Urinary bladder (tissue), 4 donors: ENCODE data around the gene USP28. TPM values are rescaled to one million over a fixed set of nuclear protein-coding genes. Genes with fewer than 3 reads are reported as not detected.

Experiments
- DNase-seq: peaks from one replicate; pipeline ENCODE4 v3.0.0-alpha.2; 2015; ENCODE audit errors: extremely low spot score
- H3K27ac ChIP-seq: one replicate; pipeline ENCODE4 v1.5.1; 2013; ENCODE audit warnings: low read depth, mild to moderate bottlenecking, moderate library complexity
- H3K36me3 ChIP-seq: one replicate; pipeline ENCODE4 v1.6.1; 2013; ENCODE audit warnings: mild to moderate bottlenecking, moderate library complexity; ENCODE audit not compliant: insufficient read depth
- H3K4me1 ChIP-seq: one replicate; pipeline ENCODE4 v1.6.1; 2013; ENCODE audit warnings: mild to moderate bottlenecking, moderate library complexity; ENCODE audit not compliant: insufficient read depth
- H3K4me3 ChIP-seq: one replicate; pipeline ENCODE4 v1.5.1; 2013; ENCODE audit warnings: low read depth, low read length
- WGBS: extraction: QIAGEN DNeasy Blood & Tissue Kit; methylation state at CpG from one replicate; pipeline ENCODE4 v1.1.7; 2013; 5-methylcytosine and 5-hydroxymethylcytosine counted together
- polyA plus RNA-seq: library from polyadenylated mRNA; stranded (reverse); fragments of 200-250 nt; gene quantifications from one replicate; pipeline ENCODE4 v1.2.3, GENCODE V29; 2013
- total RNA-seq: library from RNA; depleted of rRNA; stranded (reverse); fragments of >200 nt; gene quantifications from one replicate; pipeline ENCODE4 v1.2.3, GENCODE V29; 2014
- donor health status: healthy with polysubstance abuse.
- donor health status: healthy.

Gene USP28
- total and polyA plus RNA-seq, 2 donors: 18.4 to 68.7 TPM

DNA sequence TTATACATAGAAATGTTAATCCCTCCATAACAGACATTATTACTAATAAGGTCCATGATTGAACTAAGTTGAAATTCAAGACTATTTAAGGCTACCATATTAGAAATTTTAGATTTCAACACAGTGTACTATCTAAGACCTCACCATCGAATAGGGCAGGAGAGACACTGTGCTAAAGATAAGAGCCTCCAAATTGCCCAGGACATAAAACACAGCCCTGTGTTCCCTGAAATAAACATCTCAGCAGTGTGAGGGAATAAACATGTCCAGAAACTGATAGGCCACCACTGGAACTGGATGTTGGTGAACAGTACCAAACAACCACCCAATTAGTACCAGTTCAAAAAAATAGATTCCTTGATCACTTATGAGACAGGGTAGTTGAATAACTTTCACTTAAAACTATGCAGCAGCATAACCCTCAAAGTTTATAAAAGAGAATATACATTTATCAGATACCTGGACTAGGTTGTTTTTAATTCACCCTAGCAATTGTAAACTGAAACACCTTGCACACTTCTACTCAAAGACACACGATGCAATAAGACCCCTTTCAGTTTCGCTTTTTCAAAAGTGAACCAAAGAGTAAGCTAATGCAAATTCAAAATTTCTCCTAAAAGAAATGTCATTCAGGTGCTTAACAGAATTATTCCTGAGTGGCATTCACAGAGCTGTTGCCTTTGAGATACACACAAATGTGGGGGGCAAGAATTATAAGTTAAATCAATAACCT, 34.3 kb downstream of the USP28 start:
- Histone ChIP-seq H3K4me3 (no peak overlapping the region), H3K27ac (no peak overlapping the region), H3K36me3 (peaks cover 2% of the 10 kb centered on the region), H3K4me1 (no peaks in the 10 kb centered on the region)
- 80% methylated on average over 3 of the region's 3 CpGs for WGBS
- no peak for DNase-seq

DNA sequence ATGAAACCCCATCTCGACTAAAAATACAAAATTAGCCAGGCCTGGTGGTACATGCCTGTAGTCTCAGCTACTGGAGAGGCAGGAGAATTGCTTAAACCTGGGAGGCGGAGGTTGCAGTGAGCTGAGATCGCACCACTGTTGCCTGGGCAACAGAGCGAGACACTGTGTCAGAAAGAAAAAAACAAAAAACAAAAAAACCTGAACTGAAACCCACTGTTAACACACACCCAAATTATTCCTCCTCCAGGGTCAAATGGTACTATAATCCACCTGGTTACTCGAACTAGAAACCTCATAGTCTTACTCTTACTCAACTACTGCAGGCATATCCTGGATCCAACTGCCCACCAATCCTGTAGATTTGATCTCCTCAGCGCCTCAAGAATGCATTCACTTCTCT, 35.5 kb downstream of the USP28 start:
- DNase-seq: no peak
- H3K27ac ChIP-seq: no peak overlapping the region
- no peaks in the 10 kb centered on the region for H3K4me1 ChIP-seq
- 94% methylated on average over 6 of the region's 6 CpGs for WGBS
- H3K36me3 ChIP-seq: no peaks in the 10 kb centered on the region
- H3K4me3 ChIP-seq: no peak overlapping the region

DNA sequence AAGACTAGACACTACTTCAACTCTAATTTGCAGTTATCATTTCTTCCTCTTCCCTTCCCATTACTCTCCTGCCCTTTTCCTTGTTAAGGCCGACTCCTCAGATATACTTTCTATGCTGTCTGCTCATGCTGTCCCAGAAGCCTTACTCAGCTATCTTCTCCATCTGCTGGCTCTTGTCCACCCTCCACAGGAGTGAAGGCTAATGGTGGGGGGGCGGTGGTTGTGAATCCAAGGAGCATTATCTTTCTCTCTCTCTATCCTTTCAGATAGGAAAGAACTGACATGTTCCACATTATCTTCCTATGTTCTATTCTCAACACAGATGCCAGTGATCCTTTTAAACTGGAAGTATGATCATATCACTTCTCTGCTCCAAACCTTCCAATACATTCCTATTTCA, 37.4 kb downstream of the USP28 start:
- 94% methylated on average over 2 of the region's 2 CpGs for WGBS
- no peaks in the 10 kb centered on the region for H3K36me3 ChIP-seq

DNA sequence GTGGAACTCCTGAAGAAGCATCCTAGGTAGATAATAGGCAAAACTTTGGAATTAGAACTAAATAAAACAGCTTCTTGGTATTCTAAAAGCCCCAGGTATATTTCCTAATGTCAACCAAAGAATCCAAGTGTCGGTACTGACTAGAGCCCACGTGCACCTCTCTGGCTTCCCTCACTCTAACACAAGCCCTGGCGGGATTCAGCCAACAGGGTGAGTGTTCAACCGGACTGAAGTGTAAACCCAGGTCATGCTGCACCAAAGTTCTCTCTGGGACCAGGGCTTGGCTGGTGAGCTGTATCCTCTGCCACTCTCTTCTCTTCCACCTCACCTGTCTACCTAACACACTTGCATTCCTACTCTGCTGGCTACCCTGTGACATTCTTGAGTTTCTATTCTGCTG, 40.1 kb downstream of the USP28 start:
- Histone ChIP-seq H3K4me3 (no peak overlapping the region), H3K36me3 (no peaks in the 10 kb centered on the region), H3K4me1 (no peaks in the 10 kb centered on the region), H3K27ac (no peak overlapping the region)
- 90% methylated on average over 4 of the region's 4 CpGs for WGBS
- DNase-seq: no peak

More for the DNA sequence above, 37.4 kb downstream of the USP28 start:
- Histone ChIP-seq H3K27ac (no peak overlapping the region), H3K4me3 (no peak overlapping the region), H3K4me1 (no peaks in the 10 kb centered on the region)
- DNase-seq: no peak

DNA sequence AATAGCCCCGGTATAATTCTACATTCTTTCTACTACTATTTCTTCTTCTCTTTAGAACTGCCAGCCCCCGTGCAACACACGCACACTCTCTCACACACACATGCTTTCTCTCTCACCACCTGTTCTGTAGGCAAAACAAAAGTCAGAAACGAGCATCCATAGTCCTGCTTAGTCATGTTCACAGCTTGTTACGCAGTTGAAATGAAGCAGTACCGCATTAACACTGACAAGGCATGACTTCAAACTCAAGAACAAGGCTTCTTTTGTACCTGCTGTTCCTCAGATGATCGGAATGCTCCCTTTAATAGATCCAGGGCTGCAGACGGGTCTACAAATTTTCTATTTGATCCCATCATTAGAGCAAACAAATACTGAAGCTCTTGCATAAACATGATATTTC, 42.2 kb downstream of the USP28 start:
- H3K27ac ChIP-seq: no peak overlapping the region
- no peaks in the 10 kb centered on the region for H3K36me3 ChIP-seq

DNA sequence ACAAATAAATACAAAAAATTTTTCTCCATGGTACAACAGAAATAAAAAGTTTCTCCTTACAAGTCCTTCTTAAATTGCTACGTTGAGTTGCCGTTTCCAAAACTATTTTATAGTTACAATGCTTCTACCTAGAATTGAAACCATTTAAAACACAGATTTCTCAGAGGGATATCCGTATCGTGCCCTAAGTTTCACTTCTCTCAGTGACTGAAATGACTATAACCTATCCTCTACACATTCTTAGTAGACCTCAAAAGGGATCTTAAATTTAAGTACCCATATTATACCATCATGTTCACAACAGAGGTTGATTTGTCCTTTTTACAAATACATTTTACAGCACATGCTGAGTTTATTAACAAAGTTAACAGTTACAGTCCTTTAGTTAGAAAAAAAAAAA, 44.1 kb downstream of the USP28 start:
- Histone ChIP-seq H3K4me1 (no peaks in the 10 kb centered on the region), H3K27ac (no peak overlapping the region), H3K36me3 (peaks cover 3% of the 10 kb centered on the region), H3K4me3 (no peak overlapping the region)
- 84% methylated on average over 4 of the region's 4 CpGs for WGBS
- no peak for DNase-seq

More for the DNA sequence above, 42.2 kb downstream of the USP28 start:
- Histone ChIP-seq H3K4me1 (no peaks in the 10 kb centered on the region), H3K4me3 (no peak overlapping the region)
- WGBS: 91% methylated on average over 8 of the region's 8 CpGs
- no peak for DNase-seq

DNA sequence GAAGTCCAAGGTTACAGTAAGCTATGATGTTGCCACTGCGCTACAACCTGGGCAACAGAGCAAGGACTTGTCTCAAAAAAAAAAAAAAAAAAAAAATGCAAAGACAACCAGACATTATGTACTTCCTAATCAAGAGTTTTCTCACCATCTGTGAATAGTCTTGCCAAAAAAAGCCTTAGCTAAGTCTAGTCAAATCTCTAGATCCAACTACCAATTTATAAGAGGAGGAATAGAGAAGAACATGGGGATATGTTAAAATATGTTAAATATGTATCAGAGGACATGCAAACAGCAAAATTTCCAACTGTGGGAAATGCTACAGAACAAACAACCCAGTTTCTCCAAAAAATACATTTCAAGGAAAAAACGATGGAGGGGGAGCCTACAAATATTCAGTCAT, 45.6 kb downstream of the USP28 start:
- H3K4me3 ChIP-seq: no peak overlapping the region
- peaks cover 3% of the 10 kb centered on the region for H3K36me3 ChIP-seq
- DNase-seq: no peak
- WGBS: 88% methylated on average over 2 of the region's 2 CpGs
- H3K4me1 ChIP-seq: no peaks in the 10 kb centered on the region
- no peak overlapping the region for H3K27ac ChIP-seq

DNA sequence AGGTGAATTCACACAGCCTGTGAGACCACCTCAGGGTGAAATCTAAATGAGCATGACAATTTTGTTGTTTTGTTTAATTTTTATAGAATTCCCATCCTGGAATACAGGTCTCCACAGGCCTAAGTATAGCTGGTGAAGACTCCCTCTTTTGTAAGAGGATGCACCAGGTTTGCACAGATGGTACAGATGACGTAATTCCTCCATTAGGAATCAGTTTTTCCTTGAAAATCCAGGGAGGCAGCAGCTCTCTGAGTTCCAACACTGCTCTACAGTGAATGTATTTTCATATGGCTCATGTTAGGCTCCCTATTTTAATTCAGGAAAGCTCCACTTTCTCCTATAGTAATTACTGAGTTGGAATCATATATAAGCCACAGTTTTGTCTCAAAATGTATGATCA, 47.2 kb downstream of the USP28 start:
- WGBS: 90% methylated on average over 1 of the region's 1 CpG
- no peaks in the 10 kb centered on the region for H3K4me1 ChIP-seq
- H3K36me3 ChIP-seq: peaks cover 3% of the 10 kb centered on the region
- no peak for DNase-seq
- no peak overlapping the region for H3K27ac ChIP-seq
- no peak overlapping the region for H3K4me3 ChIP-seq

DNA sequence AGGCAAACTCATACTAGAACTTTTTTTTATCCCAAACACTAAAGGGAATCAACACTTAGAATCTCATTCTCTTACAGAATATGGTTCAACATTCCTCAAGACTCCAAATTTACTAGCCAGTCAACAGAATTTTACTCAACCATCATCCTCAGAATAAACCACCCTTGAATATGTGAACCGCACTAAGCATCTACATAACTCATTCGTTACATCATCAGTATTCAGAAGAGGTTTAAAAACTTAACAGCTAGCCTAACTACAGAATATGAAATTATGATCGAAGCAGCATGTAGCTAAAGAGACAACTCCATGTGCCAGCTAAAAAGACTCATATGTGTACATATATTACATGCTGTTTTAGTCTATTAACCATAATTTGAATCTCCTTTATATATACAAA, 47.9 kb downstream of the USP28 start:
- no peak overlapping the region for H3K4me3 ChIP-seq
- WGBS: 97% methylated on average over 3 of the region's 3 CpGs
- no peak overlapping the region for H3K27ac ChIP-seq
- peaks cover 3% of the 10 kb centered on the region for H3K36me3 ChIP-seq
- DNase-seq: no peak
- H3K4me1 ChIP-seq: no peaks in the 10 kb centered on the region

DNA sequence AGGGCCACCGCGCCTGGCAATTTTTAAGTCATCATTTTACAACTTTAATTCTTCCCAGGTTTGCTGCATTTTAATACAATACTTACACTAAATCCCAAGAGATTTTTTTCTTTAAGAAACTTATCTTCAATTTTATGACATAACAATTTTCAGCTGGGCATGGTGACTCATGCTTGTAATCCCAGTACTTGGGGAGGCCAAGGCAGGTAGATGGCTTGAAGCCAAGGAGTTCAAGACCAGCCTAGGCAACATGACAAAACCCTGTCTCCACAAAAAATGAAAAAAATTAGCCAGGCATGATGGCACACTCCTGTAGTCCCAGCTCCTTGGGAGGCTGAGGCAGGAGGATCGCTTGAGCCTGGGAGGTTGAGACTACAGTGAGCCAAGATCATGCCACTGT, 56.9 kb downstream of the USP28 start:
- Histone ChIP-seq H3K36me3 (peaks cover 2% of the 10 kb centered on the region), H3K4me3 (no peak overlapping the region), H3K27ac (no peak overlapping the region), H3K4me1 (no peaks in the 10 kb centered on the region)
- 96% methylated on average over 3 of the region's 3 CpGs for WGBS
- DNase-seq: no peak

DNA sequence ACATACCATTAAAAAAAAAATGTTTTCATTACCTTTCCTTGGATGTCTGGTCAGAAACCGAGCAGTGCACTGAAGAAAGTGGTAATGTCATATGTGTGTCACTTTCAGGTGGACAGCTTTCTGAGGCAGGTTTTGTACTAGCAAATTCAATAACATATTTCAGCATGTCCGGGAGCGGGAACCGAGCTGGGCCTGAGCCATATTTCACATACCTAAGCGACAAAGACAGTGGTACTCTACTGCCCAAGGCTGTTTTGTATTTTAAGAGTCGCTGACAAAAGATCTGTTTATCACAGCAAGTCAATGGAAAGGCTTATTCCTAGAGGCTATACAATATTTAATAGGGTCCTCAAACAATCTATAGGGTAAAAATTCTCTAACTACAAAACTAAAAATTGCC, 57.7 kb downstream of the USP28 start:
- Histone ChIP-seq H3K27ac (no peak overlapping the region), H3K36me3 (peaks cover 2% of the 10 kb centered on the region), H3K4me1 (no peaks in the 10 kb centered on the region), H3K4me3 (no peak overlapping the region)
- no peak for DNase-seq
- WGBS: 91% methylated on average over 6 of the region's 6 CpGs

DNA sequence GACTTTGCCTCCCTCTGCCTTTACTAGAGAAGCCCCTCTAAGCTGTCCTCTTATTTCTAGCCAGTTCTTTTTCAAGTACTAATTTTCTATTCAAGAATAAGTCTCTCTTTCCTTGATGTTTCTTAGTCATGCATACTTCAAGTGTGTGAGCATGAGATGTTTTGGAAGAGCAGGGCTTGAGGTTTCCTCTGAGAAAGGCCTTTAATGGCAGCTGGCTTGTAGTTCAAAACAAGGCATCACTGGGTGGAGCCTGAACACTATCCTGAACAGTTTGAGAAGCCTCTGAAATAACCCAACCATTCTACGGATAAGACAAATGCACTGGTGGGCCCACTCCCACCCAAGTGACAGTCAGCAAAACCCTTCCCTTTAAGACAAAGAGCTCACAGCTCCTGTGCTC, 58.2 kb downstream of the USP28 start:
- Histone ChIP-seq H3K4me3 (no peak overlapping the region), H3K4me1 (no peaks in the 10 kb centered on the region), H3K27ac (no peak overlapping the region), H3K36me3 (peaks cover 2% of the 10 kb centered on the region)
- WGBS: 89% methylated on average over 1 of the region's 1 CpG
- no peak for DNase-seq

DNA sequence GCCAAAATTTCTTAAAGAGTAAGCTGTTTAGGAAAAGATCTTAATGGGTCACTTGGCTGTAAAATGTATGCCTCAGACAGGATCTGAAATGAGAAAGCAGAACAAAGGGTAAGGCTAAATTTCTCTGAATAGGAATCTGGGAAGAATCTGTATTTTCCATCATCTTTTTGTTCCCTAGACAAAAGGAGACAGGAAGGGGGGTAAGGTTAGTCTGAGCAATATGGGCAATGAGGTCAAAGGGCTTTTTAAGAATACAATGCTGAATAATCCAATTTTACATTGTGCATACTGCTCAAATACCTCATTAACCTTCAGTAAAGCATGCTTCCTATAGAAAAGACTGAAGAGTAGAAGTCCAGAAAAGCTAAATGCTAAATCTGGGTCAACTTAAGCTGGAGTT, 61.2 kb downstream of the USP28 start:
- H3K36me3 ChIP-seq: peaks cover 4% of the 10 kb centered on the region
- DNase-seq: no peak
- H3K27ac ChIP-seq: no peak overlapping the region
- H3K4me1 ChIP-seq: no peaks in the 10 kb centered on the region
- H3K4me3 ChIP-seq: no peak overlapping the region

DNA sequence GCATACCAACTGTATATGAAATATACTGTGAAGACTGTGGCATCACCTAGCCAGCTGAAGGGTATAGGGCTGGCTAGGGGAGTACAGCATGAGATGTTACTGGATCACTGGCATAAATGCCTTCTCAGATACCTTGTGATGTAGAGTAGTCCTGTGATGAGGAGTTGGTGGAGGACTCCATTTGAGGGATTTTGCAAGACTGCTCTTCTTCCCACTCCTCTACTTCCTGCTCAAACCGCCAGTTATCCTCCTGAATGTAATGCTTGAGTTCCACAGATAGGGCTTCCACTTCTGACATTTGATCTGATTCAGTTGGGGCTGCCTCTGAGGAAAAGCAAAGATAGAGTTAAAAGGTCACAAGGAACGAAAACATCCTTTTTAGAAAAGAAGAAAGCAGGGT, 66.4 kb downstream of the USP28 start:
- 47% methylated on average over 2 of the region's 2 CpGs for WGBS
- no peak for DNase-seq
- H3K4me3 ChIP-seq: no peak overlapping the region
- H3K4me1 ChIP-seq: no peaks in the 10 kb centered on the region
- no peak overlapping the region for H3K27ac ChIP-seq
- H3K36me3 ChIP-seq: peaks cover 2% of the 10 kb centered on the region

DNA sequence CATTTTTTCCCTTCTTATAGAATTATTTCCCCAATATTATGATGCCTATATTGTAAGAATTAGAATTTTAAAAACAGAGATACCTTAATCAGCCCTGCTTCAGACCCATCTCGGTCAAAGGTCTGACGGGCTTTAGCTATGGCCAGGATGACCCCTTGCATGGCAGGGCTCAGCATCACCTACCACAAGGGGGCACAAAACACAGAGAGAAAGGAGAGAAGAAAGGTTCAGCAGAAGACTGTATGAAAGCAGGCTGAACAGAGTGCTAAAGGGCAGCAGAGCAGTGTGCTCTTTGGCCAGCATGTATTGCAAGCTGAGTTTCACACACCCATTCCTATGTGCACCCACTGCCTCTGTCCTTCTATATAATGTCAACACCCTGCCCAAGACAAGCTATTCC, 69.0 kb downstream of the USP28 start:
- no peak for DNase-seq
- Histone ChIP-seq H3K27ac (no peak overlapping the region), H3K4me3 (no peak overlapping the region), H3K36me3 (peaks cover 13% of the 10 kb centered on the region), H3K4me1 (no peaks in the 10 kb centered on the region)
- WGBS: 96% methylated on average over 2 of the region's 2 CpGs
